ENCODE measurements around the gene ACTR5. TPM values are rescaled to one million over a fixed set of nuclear protein-coding genes. Genes with fewer than 3 reads are reported as not detected.

ACTR5 gene
- total and polyA plus RNA-seq, 2 donors (not counting 3 experiments of a cell fraction or from before 2014, with no cell fraction given) = 8.8 to 11.3 TPM

DNA sequence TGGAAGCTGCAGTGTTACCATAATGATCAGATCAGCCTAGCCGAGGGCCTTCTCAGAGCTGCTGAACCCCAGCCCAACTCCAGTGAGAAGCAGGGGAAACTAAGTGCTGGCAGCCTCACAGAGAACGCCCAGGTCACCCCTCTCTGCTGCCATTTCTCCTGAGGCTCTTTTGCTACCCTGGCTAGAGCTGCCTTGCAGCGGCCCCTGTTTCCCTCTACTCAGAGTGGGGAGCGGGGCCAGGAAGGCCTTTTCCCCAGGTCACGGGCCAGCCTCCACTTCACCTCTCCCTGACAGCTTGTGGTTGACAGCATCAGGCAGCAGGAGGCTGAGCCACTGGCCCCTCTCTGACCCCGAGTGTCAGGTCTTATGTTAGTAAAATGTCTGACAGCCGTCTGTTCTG lies 22.7 kb downstream of the ACTR5 start:
- Histone ChIP-seq H3K27ac (ENCODE audit: insufficient read depth, low read depth, low read length) (no peak overlapping the region), H4K20me1 (replicated peaks; ENCODE audit: control insufficient read depth, extremely low read depth, insufficient read depth, low read length) (no peaks in the 10 kb centered on the region), H3K36me3 (ENCODE audit: control insufficient read depth in 2 of 2, extremely low read depth in 1 of 2, insufficient read depth in 2 of 2, low read length in 2 of 2) (peaks cover 3 to 22% of the 10 kb centered on the region in 2 experiments), H3K9me3 (replicated peaks; ENCODE audit: control insufficient read depth, insufficient read depth, low read length) (no peaks in the 10 kb centered on the region), H3K4me2 (ENCODE audit: insufficient read depth, low read length) (no peak overlapping the region), H3K9ac (replicated peaks; ENCODE audit: extremely low read depth, insufficient read depth, low read length) (no peak overlapping the region), H3K27me3 (ENCODE audit: control insufficient read depth in 2 of 2, insufficient read depth in 2 of 2, low read length in 2 of 2) (no peaks in the 10 kb centered on the region), H3K79me2 (ENCODE audit: control insufficient read depth, insufficient read depth, low read length) (no peaks in the 10 kb centered on the region), H3K4me1 (ENCODE audit: control insufficient read depth, extremely low read depth, insufficient read depth, low read length) (no peaks in the 10 kb centered on the region), H3K9me1 (replicated peaks; ENCODE audit: control insufficient read depth, extremely low read depth, insufficient read depth, low read length) (no peaks in the 10 kb centered on the region), H3K4me3 (replicated peaks in 1 of 3; ENCODE audit: insufficient read depth in 1 of 3, low read depth in 1 of 3, low read length in 3 of 3) (no peak overlapping the region), H2AFZ (ENCODE audit: low read depth, low read length) (no peak overlapping the region)
- TF ChIP-seq, protein P1, sequence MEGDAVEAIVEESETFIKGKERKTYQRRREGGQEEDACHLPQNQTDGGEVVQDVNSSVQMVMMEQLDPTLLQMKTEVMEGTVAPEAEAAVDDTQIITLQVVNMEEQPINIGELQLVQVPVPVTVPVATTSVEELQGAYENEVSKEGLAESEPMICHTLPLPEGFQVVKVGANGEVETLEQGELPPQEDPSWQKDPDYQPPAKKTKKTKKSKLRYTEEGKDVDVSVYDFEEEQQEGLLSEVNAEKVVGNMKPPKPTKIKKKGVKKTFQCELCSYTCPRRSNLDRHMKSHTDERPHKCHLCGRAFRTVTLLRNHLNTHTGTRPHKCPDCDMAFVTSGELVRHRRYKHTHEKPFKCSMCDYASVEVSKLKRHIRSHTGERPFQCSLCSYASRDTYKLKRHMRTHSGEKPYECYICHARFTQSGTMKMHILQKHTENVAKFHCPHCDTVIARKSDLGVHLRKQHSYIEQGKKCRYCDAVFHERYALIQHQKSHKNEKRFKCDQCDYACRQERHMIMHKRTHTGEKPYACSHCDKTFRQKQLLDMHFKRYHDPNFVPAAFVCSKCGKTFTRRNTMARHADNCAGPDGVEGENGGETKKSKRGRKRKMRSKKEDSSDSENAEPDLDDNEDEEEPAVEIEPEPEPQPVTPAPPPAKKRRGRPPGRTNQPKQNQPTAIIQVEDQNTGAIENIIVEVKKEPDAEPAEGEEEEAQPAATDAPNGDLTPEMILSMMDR (IDR thresholded peaks at IDR 0.05; ENCODE audit: extremely low read depth in 1 of 2, insufficient read depth in 1 of 2, low read depth in 1 of 2, low read length in 2 of 2) = no peak
- TF ChIP-seq JUN (IDR thresholded peaks at IDR 0.05; ENCODE audit: borderline replicate concordance, insufficient read depth, insufficient read length, low read depth) = no peak
- TF ChIP-seq FOS (IDR thresholded peaks at IDR 0.05; ENCODE audit: borderline replicate concordance, insufficient read depth, low read length) = no peak
- TF ChIP-seq POLR2A (IDR thresholded peaks at IDR 0.05; ENCODE audit: low read depth, low read length) = no peak
- no peak for TF ChIP-seq MYC (IDR thresholded peaks at IDR 0.05; ENCODE audit: low read depth, low read length)
- TF ChIP-seq EZH2 (IDR thresholded peaks at IDR 0.05; ENCODE audit: borderline replicate concordance, low read depth, low read length, severe bottlenecking) = no peak
- TF ChIP-seq GATA2 (IDR thresholded peaks at IDR 0.05; ENCODE audit: insufficient read depth, insufficient read length, low read depth, low read length) = no peak
- TF ChIP-seq MAX (IDR thresholded peaks at IDR 0.05; ENCODE audit: insufficient read depth, insufficient read length) = no peak
- no peak for TF ChIP-seq POLR2AphosphoS5 (IDR thresholded peaks at IDR 0.05; ENCODE audit: insufficient read depth, low read depth, low read length)
- intact Hi-C loops (cut with micrococcal nuclease) = no loop called here
- FAIRE-seq (no peak), DNase-seq (ENCODE audit: low read depth, low spot score) (no peak)
- dilution Hi-C loops (cut with MboI; ENCODE audit: extremely low pct_ligation_motif_present, low sequenced_read_pairs) = no loop called here
- CTCF ChIA-PET = interaction anchor here (0.9 kb wide), 1 partner anchor 11 kb away, joined by 3 read pairs; no protein-coding TSS in a partner anchor
- no TSS peak for BruUV-seq (replicated peaks)
- POLR2A ChIA-PET = no interaction called here
